GM12891 (cell line): ENCODE data around the gene LDHB. TPM values are rescaled to one million over a fixed set of nuclear protein-coding genes. Genes with fewer than 3 reads are reported as not detected.

Experiments used
- DNase-seq: peaks from one replicate; pipeline ENCODE4 v3.0.0; 2011; ENCODE audit warnings: low spot score; ENCODE audit not compliant: insufficient read length
- FAIRE-seq: peaks from 2 replicates; lab custom pipeline; 2011; peaks lifted over from hg19 to GRCh38; lab: Jason Lieb, UNC
- PAX5 ChIP-seq: IDR thresholded peaks from 2 replicates; pipeline ENCODE4 v1.6.1; 2011; ENCODE audit warnings: low read length, moderate library complexity, mild to moderate bottlenecking; ENCODE audit not compliant: insufficient read depth, severe bottlenecking
- POLR2A ChIP-seq: IDR thresholded peaks from 2 replicates; pipeline ENCODE4 v1.6.1; 2011; ENCODE audit warnings: low read depth, low read length, control low read depth
- POLR2AphosphoS5 ChIP-seq: IDR thresholded peaks from 2 replicates; pipeline ENCODE4 v1.6.1; 2011; ENCODE audit warnings: low read depth, low read length, control low read depth
- POU2F2 ChIP-seq: IDR thresholded peaks from 2 replicates; pipeline ENCODE4 v1.6.1; 2011; ENCODE audit warnings: low read depth, mild to moderate bottlenecking, control low read depth, low read length, moderate library complexity
- SPI1 ChIP-seq: IDR thresholded peaks from 2 replicates; pipeline ENCODE4 v1.6.1; 2011; ENCODE audit warnings: low read depth, low read length, control low read depth
- TAF1 ChIP-seq: IDR thresholded peaks from 2 replicates; pipeline ENCODE4 v1.6.1; 2011; ENCODE audit warnings: low read depth, low read length, control low read depth
- polyA plus RNA-seq: library from polyadenylated mRNA; unstranded; fragments of >200 nt; gene quantifications from one replicate; pipeline ENCODE4 v1.2.1, GENCODE V29; 2012; ENCODE audit warnings: low read depth, missing spikeins, inconsistent platforms; ENCODE audit not compliant: missing spikeins

Gene LDHB
- polyA plus RNA-seq, result 1,494 TPM

GRCh38 chr12:21657326-21658077, at the start of gene LDHB:
Gene LDHB, minus strand, starts transcription at chr12:21657842. Its CDS starts 3,171 bp downstream, at chr12:21654671.
- FAIRE-seq, result peak; percentile 96
- peak; percentile 64; the same call in 1 of the 2 replicates for TF ChIP-seq POU2F2
- peak; percentile 95 for TF ChIP-seq POLR2A
- TF ChIP-seq TAF1, result peak; percentile 82
- peak; percentile 95 for TF ChIP-seq POLR2AphosphoS5
- no peak for TF ChIP-seq PAX5
- TF ChIP-seq SPI1, result no peak

GRCh38 chr12:21704847-21705246, 47.2 kb upstream of the LDHB start:
- no peak for TF ChIP-seq POLR2A
- TF ChIP-seq SPI1, result no peak
- TF ChIP-seq POU2F2, result no peak
- TF ChIP-seq POLR2AphosphoS5, result no peak
- no peak for TF ChIP-seq PAX5
- no peak for TF ChIP-seq TAF1
- DNase-seq (no peak), FAIRE-seq (no peak)

More at GRCh38 chr12:21657326-21658077, at the start of gene LDHB:
- peak; percentile 74 for DNase-seq

DNA sequence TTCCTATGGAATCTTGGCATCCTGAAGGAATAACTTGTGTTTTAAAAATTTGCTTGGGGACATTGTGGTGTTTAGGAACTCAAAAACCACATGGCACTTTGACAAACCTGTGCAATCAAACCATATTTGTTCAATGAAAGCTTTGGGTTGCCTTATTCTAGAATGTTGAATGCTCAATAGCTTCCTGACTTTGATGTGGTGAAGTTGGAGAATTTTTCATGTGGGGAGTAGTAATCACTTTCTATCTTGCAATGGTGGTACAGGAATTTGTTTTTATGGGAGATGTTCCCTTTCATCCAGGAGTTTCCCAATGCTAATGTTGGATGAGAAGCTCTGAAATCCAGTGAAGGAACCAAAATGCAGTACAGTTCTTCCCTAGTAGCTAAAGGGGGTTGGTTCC, 42.2 kb upstream of the LDHB start:
- no peak for FAIRE-seq
- DNase-seq, result no peak
- TF ChIP-seq POLR2A, result no peak
- no peak for TF ChIP-seq POLR2AphosphoS5
- TF ChIP-seq SPI1, result no peak
- no peak for TF ChIP-seq TAF1
- TF ChIP-seq PAX5, result no peak
- no peak for TF ChIP-seq POU2F2

GRCh38 chr12:21697904-21698630, 40.4 kb upstream of the LDHB start:
- TF ChIP-seq POLR2AphosphoS5 (no peak), PAX5 (no peak), TAF1 (no peak), POU2F2 (no peak), POLR2A (no peak), SPI1 (no peak)
- FAIRE-seq (no peak), DNase-seq (no peak)

- TF ChIP-seq TAF1 (no peak), SPI1 (no peak), POLR2A (no peak), POLR2AphosphoS5 (no peak), PAX5 (no peak), POU2F2 (no peak)
- no peak for FAIRE-seq
- DNase-seq, result no peak
These were observed 39.0 kb upstream of the LDHB start for GRCh38 chr12:21696625-21697024.

- DNase-seq, result no peak
These were observed 38.3 kb upstream of the LDHB start for GRCh38 chr12:21695986-21696385.

GRCh38 chr12:21694660-21695059, 37.0 kb upstream of the LDHB start:
- no peak for TF ChIP-seq POLR2AphosphoS5
- no peak for TF ChIP-seq TAF1
- TF ChIP-seq SPI1, result no peak
- TF ChIP-seq POU2F2, result no peak
- TF ChIP-seq PAX5, result no peak
- no peak for TF ChIP-seq POLR2A
- DNase-seq (no peak), FAIRE-seq (no peak)

More at GRCh38 chr12:21695986-21696385, 38.3 kb upstream of the LDHB start:
- no peak for TF ChIP-seq POLR2A
- no peak for TF ChIP-seq POU2F2
- no peak for TF ChIP-seq TAF1
- TF ChIP-seq PAX5, result no peak
- no peak for TF ChIP-seq SPI1
- no peak for TF ChIP-seq POLR2AphosphoS5
- FAIRE-seq, result no peak

DNA sequence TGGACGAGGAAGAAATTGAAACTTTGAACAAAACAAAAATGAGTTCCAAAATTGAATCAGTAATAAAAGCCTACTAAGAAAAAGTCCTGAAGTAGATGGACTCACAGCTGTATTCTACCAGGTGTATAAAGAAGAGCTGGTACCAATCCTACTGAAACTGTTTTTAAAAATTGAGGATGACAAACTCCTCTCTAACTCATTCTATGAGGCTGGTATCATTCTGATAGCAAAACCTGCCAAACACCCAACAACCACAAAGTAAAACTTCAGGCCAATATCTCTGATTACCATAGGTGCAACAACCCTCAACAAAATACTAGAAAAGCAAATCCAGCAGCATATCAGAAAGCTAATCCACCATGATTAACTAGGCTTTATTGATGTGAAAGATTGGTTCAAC, 33.9 kb upstream of the LDHB start:
- FAIRE-seq, result no peak
- DNase-seq, result no peak
- no peak for TF ChIP-seq POLR2AphosphoS5
- TF ChIP-seq TAF1, result no peak
- no peak for TF ChIP-seq POLR2A
- no peak for TF ChIP-seq PAX5
- TF ChIP-seq SPI1, result no peak
- no peak for TF ChIP-seq POU2F2

- DNase-seq (no peak), FAIRE-seq (no peak)
- TF ChIP-seq SPI1, result no peak
- TF ChIP-seq POLR2A, result no peak
- TF ChIP-seq TAF1, result no peak
- no peak for TF ChIP-seq PAX5
- TF ChIP-seq POLR2AphosphoS5, result no peak
- TF ChIP-seq POU2F2, result no peak
These were observed 33.2 kb upstream of the LDHB start for GRCh38 chr12:21690704-21691368.
